A549 (cell line): Measurements from ENCODE around the gene TUBGCP3.

Experiments
- CBX2 ChIP-seq: fragments of 200-600 bp; sonication (generic); IDR thresholded peaks from 2 replicates; pipeline ENCODE4 v1.6.1; 2016; ENCODE audit warnings: low read depth, mild to moderate bottlenecking, borderline replicate concordance
- CHD2 ChIP-seq: fragments of 150-350 bp; IDR thresholded peaks from 2 replicates; pipeline ENCODE4 v1.6.1; 2014; ENCODE audit warnings: low read length; ENCODE audit not compliant: partially characterized antibody
- CTCF ChIP-seq: fragments of >200 bp; sonication (Bioruptor Twin); formaldehyde crosslinking; IDR thresholded peaks from 3 replicates; pipeline ENCODE4 v1.5.1; 2016
- HDAC2 ChIP-seq: fragments of 200-600 bp; sonication (generic); IDR thresholded peaks from 2 replicates; pipeline ENCODE4 v1.6.1; 2016
- HOXA7 ChIP-seq: fragments of 250-450 bp; sonication (Bioruptor Pico); IDR thresholded peaks from 2 replicates; pipeline ENCODE4 v1.5.0; 2020; ENCODE audit warnings: mild to moderate bottlenecking, moderate library complexity
- MAX ChIP-seq: IDR thresholded peaks from 2 replicates; pipeline ENCODE4 v1.6.1; 2012
- NPAS2 ChIP-seq: fragments of 250-450 bp; sonication (Bioruptor Pico); IDR thresholded peaks from 2 replicates; pipeline ENCODE4 v1.8.0; 2022; ENCODE audit warnings: mild to moderate bottlenecking, moderate library complexity, borderline replicate concordance
- POLR2A ChIP-seq: IDR thresholded peaks from 2 replicates; pipeline ENCODE4 v1.6.1; 2012; ENCODE audit warnings: mild to moderate bottlenecking, low read length
- RAD21 ChIP-seq, 2 experiments: fragments of >200 bp in 1 of 2; sonication (Bioruptor Twin) in 1 of 2; formaldehyde crosslinking in 1 of 2; IDR thresholded peaks in 1 of 2; conservative IDR thresholded peaks in 1 of 2; 2 replicates in 1 of 2; 3 replicates in 1 of 2; pipeline ENCODE4 v1.6.1; 2012 to 2018; ENCODE audit warnings: inconsistent platforms in 1 of 2
- REST ChIP-seq: fragments of 200-600 bp; sonication (generic); IDR thresholded peaks from 2 replicates; pipeline ENCODE4 v1.6.1; 2016; ENCODE audit warnings: antibody characterized with exemption, mild to moderate bottlenecking, moderate library complexity
- SMC3 ChIP-seq: fragments of >200 bp; sonication (Bioruptor Twin); formaldehyde crosslinking; IDR thresholded peaks from 3 replicates; pipeline ENCODE4 v1.6.1; 2018; ENCODE audit warnings: inconsistent platforms
- TP53 ChIP-seq: fragments of 250-450 bp; sonication (Bioruptor Pico); IDR thresholded peaks from 2 replicates; pipeline ENCODE4 v1.5.0; 2021; ENCODE audit warnings: mild to moderate bottlenecking, moderate library complexity
- USF2 ChIP-seq: fragments of 450-650 bp; IDR thresholded peaks from 2 replicates; pipeline ENCODE4 v1.6.1; 2014; ENCODE audit warnings: antibody characterized with exemption
- ZNF302 ChIP-seq: fragments of 250-450 bp; sonication (Bioruptor Pico); IDR thresholded peaks from 2 replicates; pipeline ENCODE4 v1.9.0; 2021; ENCODE audit warnings: inconsistent platforms, mild to moderate bottlenecking, moderate library complexity

- TF ChIP-seq POLR2A (no peak), ZNF302 (CRISPR knock-in tag) (no peak), MAX (no peak), HDAC2 (no peak), RAD21 (conservative IDR thresholded peaks at IDR 0.05 in 1 of 2, IDR thresholded peaks at IDR 0.05 in 1 of 2) (no peak), USF2 (no peak), CTCF (no peak), NPAS2 (no peak), HOXA7 (no peak), CBX2 (no peak), REST (no peak), TP53 (CRISPR knock-in tag) (no peak), SMC3 (no peak), CHD2 (no peak)
Measured at GRCh38 chr13:112479389-112479788, 108.6 kb downstream of the TUBGCP3 start.
